ENCODE results near the gene SVOP. TPM values are rescaled to one million over a fixed set of nuclear protein-coding genes. Genes with fewer than 3 reads are reported as not detected.

SVOP gene
- total and polyA plus RNA-seq, 2 experiments from 2014 or later: not detected

DNA sequence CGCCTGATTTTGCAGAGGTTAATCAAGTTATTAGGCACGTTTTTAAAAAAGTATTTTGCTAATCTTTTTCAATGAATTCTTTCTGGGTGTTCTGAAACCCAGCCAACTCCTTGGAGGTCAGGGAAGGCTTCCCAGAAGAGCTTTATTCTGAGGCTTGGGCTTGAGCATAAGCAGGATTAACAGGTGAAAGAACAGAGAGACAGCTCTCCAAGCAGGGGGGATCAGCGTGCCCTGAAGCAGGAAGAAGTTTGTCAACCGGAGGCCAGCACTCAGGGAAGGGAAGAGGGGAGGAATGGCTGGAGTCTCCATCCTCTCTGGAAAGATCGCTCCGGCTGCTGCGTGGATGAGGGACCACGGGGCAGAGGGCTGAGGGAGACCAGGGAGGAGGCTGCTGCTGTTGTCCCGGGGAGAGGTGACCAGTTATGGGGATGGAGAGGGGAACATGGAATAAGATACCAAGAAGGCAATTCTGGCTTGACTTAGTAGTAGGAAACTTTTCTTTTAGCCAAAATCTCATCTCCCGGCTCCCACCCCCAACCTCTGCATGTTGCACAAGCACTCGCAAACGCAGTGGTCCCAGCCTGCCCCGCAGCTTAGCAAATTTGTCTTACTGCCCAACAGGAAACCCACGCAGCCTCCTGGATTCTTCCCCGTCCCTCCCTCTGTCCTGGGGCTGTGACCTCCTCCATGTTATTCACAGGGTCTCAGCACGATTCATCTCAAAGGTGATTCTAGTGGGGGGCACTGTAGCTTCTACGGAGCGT lies 162.4 kb downstream of the SVOP start:
- WGBS, 2 experiments (ENCODE audit: low coverage in 1 of 2, low lambda C conversion rate in 2 of 2, missing lambda C conversion rate in 2 of 2): 15 to 18% methylated on average over 18 of the region's 18 CpGs
- Histone ChIP-seq H3K36me3 (ENCODE audit: low read depth) (peaks cover 6% of the 10 kb centered on the region), H3K9me3 (ENCODE audit: low read depth) (no peaks in the 10 kb centered on the region), H3K4me1 (ENCODE audit: insufficient read depth) (peaks cover 35% of the 10 kb centered on the region), H3K9ac (peak overlapping the region; percentile 88), H3K4me2 (ENCODE audit: unreplicated experiment) (peak overlapping the region; percentile 75), H3K4me3 (peak overlapping the region; percentile 74), H2AFZ (peak overlapping the region; percentile 80), H3K27me3 (replicated peaks; ENCODE audit: insufficient read depth) (no peaks in the 10 kb centered on the region), H3K27ac (peak overlapping the region; percentile 86), H3F3A (ENCODE audit: insufficient read depth) (peaks cover 29% of the 10 kb centered on the region), H4K20me1 (ENCODE audit: insufficient read depth) (no peaks in the 10 kb centered on the region), H3K79me2 (ENCODE audit: insufficient read depth) (peaks cover 39% of the 10 kb centered on the region), H3K9me2 (ENCODE audit: insufficient read depth) (no peaks in the 10 kb centered on the region)
- peak; percentile 54 for DNase-seq
- TF ChIP-seq EZH2phosphoT487 (IDR thresholded peaks at IDR 0.05; ENCODE audit: insufficient read depth, low read depth) (no peak), EZH2 (IDR thresholded peaks at IDR 0.05; ENCODE audit: insufficient read depth, poor library complexity, severe bottlenecking) (no peak)
- in situ Hi-C loops (cut with MboI): no loop called here

Small RNA genes within 50 kb of the gene (small RNA-seq; reads per million reads assigned to genes)
- not detected for gene AC190387.1 (ENCODE audit: low read depth, low replicate concordance)
- not detected for gene RNA5SP372 (ENCODE audit: low read depth, low replicate concordance)
- not detected for gene RNU6-361P (ENCODE audit: low read depth, low replicate concordance)

Other genes with a start within 250 kb of the SVOP start
- 21.9 and 33.5 TPM in 2 replicates for gene SSH1, start 163.5 kb downstream of the SVOP start, total RNA-seq (2014; rRNA removed; shearing (Covaris generic))
- 44.0 and 49.0 TPM in 2 replicates for gene SSH1, start 163.5 kb downstream of the SVOP start, polyA plus RNA-seq (2016; fragmentation: Nextera tagmentation; extraction: Ambion mirVana)
- gene DAO, start 141.0 kb downstream of the SVOP start, total RNA-seq (2014; rRNA removed; shearing (Covaris generic)): not detected in 2 replicates
- not detected in 2 replicates for gene DAO, start 141.0 kb downstream of the SVOP start, polyA plus RNA-seq (2016; fragmentation: Nextera tagmentation; extraction: Ambion mirVana)
- 7.5 and 8.5 TPM in 2 replicates for gene USP30, start 31.5 kb upstream of the SVOP start, total RNA-seq (2014; rRNA removed; shearing (Covaris generic))
- gene USP30, start 31.5 kb upstream of the SVOP start, polyA plus RNA-seq (2016; fragmentation: Nextera tagmentation; extraction: Ambion mirVana): 6.5 and 7.0 TPM in 2 replicates
- 5.8 and 14.8 TPM in 2 replicates for gene ALKBH2, start 72.4 kb upstream of the SVOP start, total RNA-seq (2014; rRNA removed; shearing (Covaris generic))
- gene ALKBH2, start 72.4 kb upstream of the SVOP start, polyA plus RNA-seq (2016; fragmentation: Nextera tagmentation; extraction: Ambion mirVana): 20.4 and 22.5 TPM in 2 replicates
- gene UNG, start 76.5 kb upstream of the SVOP start, total RNA-seq (2014; rRNA removed; shearing (Covaris generic)): 27.3 and 38.6 TPM in 2 replicates
- gene UNG, start 76.5 kb upstream of the SVOP start, polyA plus RNA-seq (2016; fragmentation: Nextera tagmentation; extraction: Ambion mirVana): 32.7 and 36.6 TPM in 2 replicates
- 1.0 and 4.1 TPM in 2 replicates for gene ACACB, start 95.5 kb upstream of the SVOP start, total RNA-seq (2014; rRNA removed; shearing (Covaris generic))
- 0.66 and 0.68 TPM in 2 replicates for gene ACACB, start 95.5 kb upstream of the SVOP start, polyA plus RNA-seq (2016; fragmentation: Nextera tagmentation; extraction: Ambion mirVana)